Keratinocyte (primary cell): ENCODE measurements around the gene DPF3. TPM values are rescaled to one million over a fixed set of nuclear protein-coding genes. Genes with fewer than 3 reads are reported as not detected.

Source experiments
- DNase-seq: peaks from one replicate; pipeline ENCODE4 v3.0.0-alpha.2; 2011; ENCODE audit warnings: low read depth, missing footprints, low spot score
- FAIRE-seq: peaks from 2 replicates; lab custom pipeline; 2011; peaks lifted over from hg19 to GRCh38; lab: Jason Lieb, UNC
- H2AFZ ChIP-seq: 2 replicates; pipeline ENCODE4 v1.6.0; 2012; ENCODE audit warnings: low read length, control low read depth, inconsistent platforms; ENCODE audit not compliant: control insufficient read depth
- H3K27ac ChIP-seq: 2 replicates; pipeline ENCODE4 v1.5.1; 2011; ENCODE audit warnings: low read length; ENCODE audit not compliant: control insufficient read depth, insufficient read depth
- H3K27me3 ChIP-seq: 3 replicates; pipeline ENCODE4 v1.6.0; 2011; ENCODE audit warnings: low read length; ENCODE audit not compliant: control insufficient read depth, insufficient read depth; ENCODE audit errors: extremely low read depth
- H3K36me3 ChIP-seq, 2 experiments: 2 replicates in 1 of 2; 3 replicates in 1 of 2; pipeline ENCODE4 v1.5.1; 2011; ENCODE audit warnings: low read length in 2 of 2, mild to moderate bottlenecking in 1 of 2; ENCODE audit not compliant: control insufficient read depth in 2 of 2, insufficient read depth in 2 of 2; ENCODE audit errors: extremely low read depth in 1 of 2
- H3K4me1 ChIP-seq: 3 replicates; pipeline ENCODE4 v1.5.1; 2011; ENCODE audit warnings: low read length; ENCODE audit not compliant: control insufficient read depth, insufficient read depth; ENCODE audit errors: extremely low read depth
- H3K4me2 ChIP-seq: 3 replicates; pipeline ENCODE4 v1.6.0; 2011; ENCODE audit warnings: low read depth, low read length; ENCODE audit not compliant: control insufficient read depth, insufficient read depth; ENCODE audit errors: extremely low read depth
- H3K4me3 ChIP-seq, 3 experiments: fragments of 200-600 bp in 1 of 3; sonication (generic) in 1 of 3; 2 replicates in 2 of 3; 3 replicates in 1 of 3; pipeline ENCODE4 v1.5.1; 2011 to 2016; ENCODE audit warnings: low read length in 3 of 3, mild to moderate bottlenecking in 3 of 3, control low read depth in 2 of 3, inconsistent platforms in 1 of 3, low read depth in 1 of 3, mixed read lengths in 1 of 3, mixed run types in 1 of 3, moderate library complexity in 1 of 3; ENCODE audit not compliant: control insufficient read depth in 2 of 3, insufficient read depth in 2 of 3; ENCODE audit errors: extremely low read depth in 1 of 3
- H3K79me2 ChIP-seq: 2 replicates; pipeline ENCODE4 v1.6.0; 2012; ENCODE audit warnings: low read length; ENCODE audit not compliant: control insufficient read depth, insufficient read depth
- H3K9ac ChIP-seq: 3 replicates; pipeline ENCODE4 v1.6.0; 2011; ENCODE audit warnings: low read length; ENCODE audit not compliant: control insufficient read depth, insufficient read depth; ENCODE audit errors: extremely low read depth
- H3K9me1 ChIP-seq: 3 replicates; pipeline ENCODE4 v1.6.0; 2011; ENCODE audit warnings: low read length; ENCODE audit not compliant: control insufficient read depth, insufficient read depth; ENCODE audit errors: extremely low read depth
- H3K9me3 ChIP-seq: 2 replicates; pipeline ENCODE4 v1.5.1; 2012; ENCODE audit warnings: low read depth, low read length; ENCODE audit not compliant: control insufficient read depth
- H4K20me1 ChIP-seq: 3 replicates; pipeline ENCODE4 v1.6.0; 2011; ENCODE audit warnings: low read length; ENCODE audit not compliant: control insufficient read depth, insufficient read depth; ENCODE audit errors: extremely low read depth
- EZH2 ChIP-seq: IDR thresholded peaks from one replicate; pipeline ENCODE4 v1.6.1; 2012; ENCODE audit warnings: inconsistent platforms, mild to moderate bottlenecking, low read length, moderate library complexity
- dilution Hi-C: fragments of 300-500 bp; cut with MboI; formaldehyde crosslinking; loops from one replicate; pipeline ENCODE4 v1.7.0; 2020; ENCODE audit warnings: low sequenced_read_pairs; ENCODE audit not compliant: extremely low pct_ligation_motif_present
- polyA plus RNA-seq, 5 experiments: library from polyadenylated mRNA; depleted of rRNA in 3 of 5; stranded (reverse) in 3 of 5; stranded (forward) in 1 of 5; unstranded in 1 of 5; fragments of >200 nt; gene quantifications; 1 replicate in 1 of 5; 2 replicates in 3 of 5; 3 replicates in 1 of 5; pipeline versions ENCODE4 v1.2.1 to v1.2.3, GENCODE V29; 2011 to 2012; ENCODE audit warnings: missing spikeins in 2 of 5, low read depth in 1 of 5, low replicate concordance in 1 of 5
- TF ChIP-seq, protein P1 (sequence below), 3 experiments: IDR thresholded peaks in 1 of 3; conservative IDR thresholded peaks in 1 of 3; optimal IDR thresholded peaks in 1 of 3; 2 replicates in 2 of 3; 3 replicates in 1 of 3; pipeline versions ENCODE3 to v1.5.1; 2011; ENCODE audit warnings: low read length in 3 of 3, mild to moderate bottlenecking in 3 of 3, moderate library complexity in 2 of 3, control low read depth in 1 of 3, inconsistent platforms in 1 of 3; ENCODE audit not compliant: insufficient read depth in 2 of 3; ENCODE audit errors: extremely low read depth in 1 of 3

Gene DPF3
- polyA plus RNA-seq, 1 donor (not counting 4 experiments of a cell fraction or from before 2014, with no cell fraction given): 1.1 TPM

- Histone ChIP-seq H4K20me1 (no peaks in the 10 kb centered on the region), H2AFZ (no peak overlapping the region), H3K27me3 (peaks cover 9% of the 10 kb centered on the region), H3K4me3 (no peak overlapping the region), H3K4me1 (no peaks in the 10 kb centered on the region), H3K9me1 (no peaks in the 10 kb centered on the region), H3K27ac (no peak overlapping the region), H3K79me2 (no peaks in the 10 kb centered on the region), H3K36me3 (no peaks in the 10 kb centered on the region), H3K9me3 (no peaks in the 10 kb centered on the region), H3K4me2 (no peak overlapping the region), H3K9ac (no peak overlapping the region)
- dilution Hi-C loops: no loop called here
- TF ChIP-seq, protein P1, sequence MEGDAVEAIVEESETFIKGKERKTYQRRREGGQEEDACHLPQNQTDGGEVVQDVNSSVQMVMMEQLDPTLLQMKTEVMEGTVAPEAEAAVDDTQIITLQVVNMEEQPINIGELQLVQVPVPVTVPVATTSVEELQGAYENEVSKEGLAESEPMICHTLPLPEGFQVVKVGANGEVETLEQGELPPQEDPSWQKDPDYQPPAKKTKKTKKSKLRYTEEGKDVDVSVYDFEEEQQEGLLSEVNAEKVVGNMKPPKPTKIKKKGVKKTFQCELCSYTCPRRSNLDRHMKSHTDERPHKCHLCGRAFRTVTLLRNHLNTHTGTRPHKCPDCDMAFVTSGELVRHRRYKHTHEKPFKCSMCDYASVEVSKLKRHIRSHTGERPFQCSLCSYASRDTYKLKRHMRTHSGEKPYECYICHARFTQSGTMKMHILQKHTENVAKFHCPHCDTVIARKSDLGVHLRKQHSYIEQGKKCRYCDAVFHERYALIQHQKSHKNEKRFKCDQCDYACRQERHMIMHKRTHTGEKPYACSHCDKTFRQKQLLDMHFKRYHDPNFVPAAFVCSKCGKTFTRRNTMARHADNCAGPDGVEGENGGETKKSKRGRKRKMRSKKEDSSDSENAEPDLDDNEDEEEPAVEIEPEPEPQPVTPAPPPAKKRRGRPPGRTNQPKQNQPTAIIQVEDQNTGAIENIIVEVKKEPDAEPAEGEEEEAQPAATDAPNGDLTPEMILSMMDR (optimal IDR thresholded peaks at IDR 0.05 in 1 of 3, IDR thresholded peaks at IDR 0.05 in 1 of 3, conservative IDR thresholded peaks at IDR 0.05 in 1 of 3; ENCODE audit: extremely low read depth in 1 of 3, insufficient read depth in 2 of 3, low read length in 3 of 3): no peak
- TF ChIP-seq EZH2: no peak
- DNase-seq (no peak), FAIRE-seq (no peak)
Measured at GRCh38 chr14:72836085-72836484, 57.8 kb downstream of the DPF3 start.

GRCh38 chr14:72833174-72833573 lies 60.7 kb downstream of the DPF3 start:
- Histone ChIP-seq H3K4me1 (no peaks in the 10 kb centered on the region), H3K36me3 (no peaks in the 10 kb centered on the region), H3K4me2 (no peak overlapping the region), H3K9me1 (no peaks in the 10 kb centered on the region), H3K27ac (no peak overlapping the region), H2AFZ (no peak overlapping the region), H3K9ac (no peak overlapping the region), H3K4me3 (no peak overlapping the region), H3K9me3 (no peaks in the 10 kb centered on the region), H4K20me1 (no peaks in the 10 kb centered on the region), H3K79me2 (no peaks in the 10 kb centered on the region), H3K27me3 (peaks cover 10% of the 10 kb centered on the region)
- no peak for DNase-seq
- no peak for TF ChIP-seq EZH2
- TF ChIP-seq, protein P1 (optimal IDR thresholded peaks at IDR 0.05 in 1 of 3, IDR thresholded peaks at IDR 0.05 in 1 of 3, conservative IDR thresholded peaks at IDR 0.05 in 1 of 3; ENCODE audit: extremely low read depth in 1 of 3, insufficient read depth in 2 of 3, low read length in 3 of 3): no peak
- dilution Hi-C loops: no loop called here
- no peak for FAIRE-seq
